CD4-positive, alpha-beta T cell treated with Interleukin-4 for 4 hours (primary cell): ENCODE measurements around the gene ATP6V0C.

Source experiments
- DNase-seq: peaks from one replicate; pipeline ENCODE4 v3.0.0-alpha.2; 2020

ATP6V0C gene

DNA sequence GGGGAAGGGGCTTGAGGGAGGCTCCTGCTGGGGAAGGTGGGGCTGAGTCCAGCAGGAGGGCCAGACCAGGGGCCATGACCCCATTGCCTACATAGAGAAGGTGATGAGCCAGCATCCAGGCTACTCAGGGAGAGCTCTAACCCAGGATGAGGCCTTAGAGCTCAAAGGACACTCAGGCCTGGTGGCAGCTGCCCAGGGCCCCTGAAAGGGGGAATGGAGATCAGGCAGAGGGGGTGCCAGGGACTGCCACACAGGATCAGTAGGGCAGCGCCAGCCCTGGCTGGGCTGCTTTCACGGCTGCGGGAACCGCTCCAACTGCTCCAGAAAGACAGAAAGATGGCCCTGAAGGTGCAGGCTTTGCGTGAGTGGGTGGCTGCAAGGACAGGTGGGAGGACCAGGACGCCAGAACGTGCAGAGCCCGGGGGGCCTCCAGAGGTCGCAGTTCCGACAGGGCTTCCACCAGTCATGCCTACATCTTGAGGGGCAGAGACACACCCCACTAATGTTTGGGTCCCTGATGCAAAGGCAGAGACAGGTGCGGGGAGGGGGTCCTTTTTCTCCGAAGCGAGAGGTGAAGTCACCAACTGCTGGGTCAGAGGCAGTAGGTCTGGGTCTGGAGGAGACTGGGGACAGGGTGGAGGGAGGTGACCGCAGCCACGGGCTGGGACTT lies 882 bp upstream of the ATP6V0C start:
- DNase-seq: no peak

GRCh38 chr16:2514333-2515179 lies 804 bp downstream of the ATP6V0C start:
- no peak for DNase-seq

DNA sequence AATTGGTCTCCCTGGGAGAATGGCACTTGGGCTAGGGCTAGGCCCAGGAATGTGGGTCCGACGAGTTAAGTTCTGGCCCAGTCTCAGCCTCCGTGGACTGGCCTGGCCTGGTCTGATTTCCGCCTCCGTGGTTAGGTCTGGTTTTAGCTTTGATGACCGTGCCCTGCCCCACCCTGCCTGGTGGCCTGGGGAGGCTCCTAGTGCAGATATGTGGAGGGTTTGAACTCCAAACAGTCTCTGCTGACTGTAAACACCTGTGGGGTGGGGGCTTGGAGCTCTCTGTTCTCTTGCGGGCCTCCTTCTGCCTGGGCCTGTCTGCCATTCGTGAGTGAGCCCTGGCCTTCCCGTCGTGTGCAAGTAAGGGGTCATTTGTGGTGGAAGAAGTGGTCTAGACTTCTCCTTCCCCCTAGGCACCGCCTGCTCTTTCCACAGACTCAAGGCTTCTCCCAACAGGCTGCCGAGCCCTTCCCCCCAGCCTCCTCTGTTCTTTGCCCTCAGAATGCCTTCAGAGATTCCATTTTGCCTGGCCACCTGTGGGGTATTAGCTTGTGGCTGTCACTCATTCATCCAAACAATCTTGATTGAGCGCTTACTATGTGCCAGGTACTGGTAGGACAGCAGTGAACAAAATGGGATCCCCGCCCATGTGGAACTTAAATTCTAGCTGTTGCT lies 1.6 kb downstream of the ATP6V0C start:
- DNase-seq: no peak

GRCh38 chr16:2516391-2517240 lies 2.9 kb downstream of the ATP6V0C start:
- DNase-seq: no peak

DNA sequence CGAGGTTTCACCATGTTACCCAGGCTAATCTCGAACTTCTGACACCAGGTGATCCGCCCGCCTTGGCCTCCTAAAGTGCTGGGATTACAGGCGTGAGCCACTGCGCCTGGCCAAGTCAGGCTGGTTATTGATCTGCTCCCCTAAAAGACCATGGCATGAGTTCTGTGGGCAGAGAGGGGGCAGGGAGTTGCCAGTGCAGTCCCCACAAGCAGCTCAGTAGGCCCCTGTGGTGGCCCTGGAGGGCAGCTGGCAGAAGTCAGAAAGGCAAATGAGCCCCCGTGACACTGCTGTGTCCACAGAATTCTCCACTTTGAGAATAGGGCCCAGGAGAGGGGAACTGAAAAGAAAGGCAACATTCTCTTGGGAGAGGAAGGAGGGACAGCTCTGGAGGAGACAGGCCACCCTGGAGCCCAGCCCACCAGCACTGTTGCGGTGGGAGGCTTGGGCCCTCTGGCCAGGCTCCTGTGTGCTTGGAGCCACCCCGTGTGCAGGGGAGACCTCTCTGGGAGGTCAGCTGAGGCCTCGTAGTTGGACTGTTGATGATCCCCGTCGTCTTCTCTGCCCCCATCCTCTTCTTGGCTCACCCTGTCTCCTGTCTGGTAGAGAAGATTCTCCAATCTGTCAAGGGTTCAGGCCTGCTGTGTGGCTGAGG lies 4.3 kb downstream of the ATP6V0C start:
- DNase-seq: no peak

DNA sequence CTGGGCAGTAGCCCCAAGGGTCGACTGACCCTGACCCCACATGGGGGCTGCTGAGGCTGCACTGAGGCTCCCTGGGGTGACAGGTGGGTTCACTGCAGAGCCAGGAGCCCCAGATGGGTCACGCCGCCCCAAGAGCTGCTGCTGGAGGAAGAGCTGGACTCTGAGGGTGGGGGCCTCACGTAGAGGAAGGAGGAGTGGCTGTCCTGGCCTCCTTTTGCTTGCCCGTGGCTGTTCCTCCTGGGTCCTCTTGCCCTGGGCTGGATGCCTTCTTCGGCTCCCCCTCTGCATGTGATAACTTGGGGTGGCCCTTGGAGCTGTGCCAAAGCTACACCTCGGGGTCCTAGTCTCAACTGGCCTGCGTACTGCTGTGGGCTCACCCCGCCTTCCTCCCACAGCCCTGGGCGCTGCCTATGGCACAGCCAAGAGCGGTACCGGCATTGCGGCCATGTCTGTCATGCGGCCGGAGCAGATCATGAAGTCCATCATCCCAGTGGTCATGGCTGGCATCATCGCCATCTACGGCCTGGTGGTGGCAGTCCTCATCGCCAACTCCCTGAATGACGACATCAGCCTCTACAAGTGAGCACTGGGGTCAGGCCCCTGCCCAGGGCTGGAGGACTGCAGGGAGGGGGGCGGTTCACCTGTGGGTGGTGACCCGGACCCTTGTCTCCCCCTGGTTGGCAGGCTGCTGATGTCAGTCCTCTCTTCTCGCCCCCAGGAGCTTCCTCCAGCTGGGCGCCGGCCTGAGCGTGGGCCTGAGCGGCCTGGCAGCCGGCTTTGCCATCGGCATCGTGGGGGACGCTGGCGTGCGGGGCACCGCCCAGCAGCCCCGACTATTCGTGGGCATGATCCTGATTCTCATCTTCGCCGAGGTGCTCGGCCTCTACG lies 5.3 kb downstream of the ATP6V0C start:
- no peak for DNase-seq

DNA sequence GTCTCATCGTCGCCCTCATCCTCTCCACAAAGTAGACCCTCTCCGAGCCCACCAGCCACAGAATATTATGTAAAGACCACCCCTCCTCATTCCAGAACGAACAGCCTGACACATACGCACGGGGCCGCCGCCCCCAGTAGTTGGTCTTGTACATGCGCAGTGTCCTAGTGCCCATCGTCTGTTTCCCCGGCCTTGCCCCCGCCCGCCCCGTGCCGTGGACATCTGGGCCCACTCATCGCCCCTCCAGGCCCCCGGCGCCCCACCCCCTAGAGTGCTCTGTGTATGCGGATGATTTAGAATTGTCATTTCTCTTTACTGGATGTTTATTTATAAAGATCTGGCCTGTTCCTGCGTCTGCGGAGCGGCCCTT lies 5.9 kb downstream of the ATP6V0C start:
- DNase-seq: no peak

GRCh38 chr16:2520097-2520783 lies 6.5 kb downstream of the ATP6V0C start, which contains the start of gene AMDHD2:
Gene AMDHD2, plus strand, starts transcription at chr16:2520371. Its CDS starts 88 bp downstream, at chr16:2520459.
- peak; percentile 86 for DNase-seq

DNA sequence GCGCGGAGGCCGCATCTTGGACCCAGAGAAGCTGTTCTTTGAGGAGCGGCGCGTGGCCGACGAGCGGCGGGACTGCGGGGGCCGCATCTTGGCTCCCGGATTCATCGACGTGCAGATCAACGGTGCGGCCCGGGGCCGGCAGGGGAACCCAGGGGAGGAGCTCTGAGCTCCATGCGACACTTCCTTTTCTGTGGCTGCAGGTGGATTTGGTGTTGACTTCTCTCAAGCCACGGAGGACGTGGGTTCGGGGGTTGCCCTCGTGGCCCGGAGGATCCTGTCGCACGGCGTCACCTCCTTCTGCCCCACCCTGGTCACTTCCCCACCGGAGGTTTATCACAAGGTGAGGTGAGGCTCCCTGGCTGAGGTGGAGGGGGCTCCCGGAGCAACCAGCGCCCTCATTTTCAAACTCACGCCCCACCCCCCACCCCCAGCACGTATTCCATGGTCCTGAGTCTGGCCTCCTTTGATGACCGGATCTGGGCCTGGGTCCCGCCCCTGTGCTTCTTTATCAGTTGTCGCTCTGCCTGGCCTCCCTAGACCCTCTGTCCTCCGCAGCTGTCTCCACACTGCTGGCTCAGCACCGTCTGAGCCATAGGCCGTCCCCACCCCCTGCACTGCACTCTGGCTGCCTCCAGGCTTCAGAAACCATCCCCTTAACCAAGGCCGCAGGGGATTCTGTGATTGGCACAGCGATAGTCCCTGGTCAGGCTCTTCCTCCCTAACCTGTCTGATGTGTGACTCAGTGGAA lies 7.2 kb downstream of the ATP6V0C start:
- DNase-seq: peak; percentile 57

DNA sequence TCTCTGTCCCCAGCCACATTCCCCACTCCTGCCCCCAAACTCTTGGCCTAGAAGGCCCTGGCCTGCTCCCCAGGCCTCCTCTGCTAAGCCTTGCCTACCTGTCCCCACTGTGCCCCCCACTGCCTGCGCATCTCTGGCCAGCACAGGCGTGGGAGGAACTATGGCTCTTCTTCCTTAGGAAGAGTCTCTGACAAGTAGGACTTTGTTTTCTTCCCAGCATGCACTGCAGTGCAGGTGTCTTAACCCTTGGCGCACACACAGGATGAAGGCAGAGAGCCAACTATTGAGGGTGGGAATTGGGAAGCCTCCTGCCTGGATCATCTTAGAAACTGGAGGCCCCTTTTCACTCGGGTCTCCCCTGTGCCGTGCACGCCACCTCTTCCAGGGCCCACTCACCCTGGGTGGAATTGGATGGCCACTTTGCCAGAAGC lies 10.1 kb downstream of the ATP6V0C start:
- DNase-seq: no peak

GRCh38 chr16:2524339-2524938 lies 10.7 kb downstream of the ATP6V0C start:
- DNase-seq: no peak

DNA sequence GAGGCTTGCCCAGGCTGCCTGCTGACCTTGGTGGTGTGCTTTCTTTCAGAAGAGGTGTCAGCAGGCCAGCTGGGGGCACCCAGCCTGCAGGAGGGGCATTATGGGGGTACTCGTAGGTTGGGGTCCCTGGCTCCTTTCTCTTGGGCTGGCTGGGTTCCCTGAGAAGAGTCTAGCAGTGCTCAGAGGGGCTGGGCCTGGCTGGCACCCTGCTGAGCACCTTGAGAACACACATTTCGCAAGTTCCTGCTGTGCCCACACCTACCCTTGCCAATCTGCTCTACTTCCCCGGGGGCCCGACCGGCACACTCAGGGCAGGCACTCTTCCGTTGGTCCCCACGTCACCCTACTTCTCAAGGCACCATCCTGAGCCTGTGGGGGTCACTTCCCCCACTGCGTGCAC lies 12.4 kb downstream of the ATP6V0C start:
- no peak for DNase-seq

- DNase-seq: no peak
These were observed 13.5 kb downstream of the ATP6V0C start for GRCh38 chr16:2527071-2527783.

DNA sequence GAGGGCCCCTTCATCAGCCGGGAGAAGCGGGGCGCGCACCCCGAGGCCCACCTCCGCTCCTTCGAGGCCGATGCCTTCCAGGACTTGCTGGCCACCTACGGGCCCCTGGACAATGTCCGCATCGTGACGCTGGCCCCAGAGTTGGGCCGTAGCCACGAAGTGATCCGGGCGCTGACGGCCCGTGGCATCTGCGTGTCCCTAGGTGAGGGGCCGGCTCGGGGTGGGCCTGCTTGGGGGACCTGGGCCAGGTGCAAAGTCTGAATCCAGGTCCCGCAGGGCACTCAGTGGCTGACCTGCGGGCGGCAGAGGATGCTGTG lies 14.0 kb downstream of the ATP6V0C start:
- DNase-seq: no peak

- DNase-seq: no peak
These were observed 14.7 kb downstream of the ATP6V0C start for GRCh38 chr16:2528161-2529060.

DNA sequence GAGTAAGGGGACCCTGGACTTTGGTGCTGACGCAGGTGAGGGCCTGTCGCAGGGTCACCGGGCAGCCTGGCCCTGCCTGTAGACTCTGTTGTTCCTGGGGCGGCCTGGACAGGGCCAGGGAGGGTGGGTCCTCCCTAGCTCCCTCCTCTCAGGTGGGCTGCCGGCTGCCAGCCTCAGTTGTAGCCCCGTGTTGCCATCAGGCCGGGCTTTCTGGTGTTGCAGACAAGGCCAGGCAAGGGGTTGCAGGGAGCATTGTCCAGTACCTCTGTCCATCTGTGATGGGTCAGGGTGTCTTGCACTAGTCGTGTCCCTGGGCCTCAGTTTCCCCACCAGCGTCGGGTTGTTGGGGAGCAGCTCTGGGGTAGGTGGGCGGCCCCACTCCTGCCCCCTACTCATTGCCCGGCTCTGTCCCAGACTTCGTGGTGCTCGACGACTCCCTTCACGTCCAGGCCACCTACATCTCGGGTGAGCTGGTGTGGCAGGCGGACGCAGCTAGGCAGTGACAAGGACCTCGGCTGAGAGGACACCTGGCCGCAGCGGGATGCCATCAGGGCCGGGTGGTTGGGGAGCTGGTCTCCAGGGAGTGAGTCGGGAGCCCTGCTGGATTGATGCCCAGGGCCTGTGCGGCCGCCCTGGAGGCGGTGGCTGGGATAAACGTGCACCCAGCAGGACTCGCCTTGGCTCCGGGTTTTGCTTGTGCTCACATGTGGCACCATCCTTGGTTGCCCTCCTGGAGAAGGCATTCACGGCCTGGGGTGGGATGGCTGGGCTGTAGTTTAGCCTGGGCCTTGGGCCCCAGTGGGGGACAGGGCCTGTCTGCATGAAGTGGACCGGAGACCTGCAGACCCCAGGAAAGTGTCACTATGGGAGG lies 15.5 kb downstream of the ATP6V0C start:
- no peak for DNase-seq
